ENCODE results near the gene CHSY1. TPM values are rescaled to one million over a fixed set of nuclear protein-coding genes. Genes with fewer than 3 reads are reported as not detected.
"Not testable (repeated sequence)": the region's sequence is repeated elsewhere in the genome, so short reads cannot be mapped to it uniquely, and the experiment has no call there.

Gene CHSY1
- total and polyA plus RNA-seq, 5 donors from 2014 or later: 2.4 to 24.8 (median 2.8) TPM

GRCh38 chr15:101287342-101287741 lies 35.5 kb upstream of the CHSY1 start:
- H3K4me1 ChIP-seq (ENCODE audit: control insufficient read depth, insufficient read depth, low read length, poor library complexity, severe bottlenecking): peaks cover 15% of the 10 kb centered on the region
- H3K4me3 ChIP-seq (ENCODE audit: low read depth, low read length); H3K9me3 ChIP-seq (ENCODE audit: control insufficient read depth in 2 of 2, low read length in 2 of 2); H3K27me3 ChIP-seq (ENCODE audit: control insufficient read depth, insufficient read depth, low read length); H3K9me3 Mint-ChIP-seq; ATAC-seq (ENCODE audit: low read depth in 2 of 2); DNase-seq; H3K27ac ChIP-seq (ENCODE audit: insufficient read depth, low read length, poor library complexity, severe bottlenecking); H3K27me3 Mint-ChIP-seq: not testable (repeated sequence)
- H3K4me1 Mint-ChIP-seq: peaks cover 15 to 48% (median 35%) of the 10 kb centered on the region in 4 donors
- H3K4me3 Mint-ChIP-seq: peak overlapping the region in 1 of 4 donors; percentile 33
- H3K36me3 Mint-ChIP-seq: peaks cover 55% of the 10 kb centered on the region
- peaks cover 70% of the 10 kb centered on the region for H3K36me3 ChIP-seq (ENCODE audit: control insufficient read depth, insufficient read depth, low read length)
- H3K27ac Mint-ChIP-seq: peak overlapping the region in 2 of 3 donors; percentile 35 to 69

- Mint-ChIP-seq H3K27ac (peak overlapping the region in 2 of 3 donors; percentile 13 to 43), H3K4me1 (peaks cover 11 to 40% (median 31%) of the 10 kb centered on the region in 4 donors), H3K9me3 (no peaks in the 10 kb centered on the region), H3K4me3 (peak overlapping the region in 2 of 4 donors; percentile 4 to 29), H3K36me3 (peaks cover 58% of the 10 kb centered on the region), H3K27me3 (no peaks in the 10 kb centered on the region)
- Histone ChIP-seq H3K4me1 (ENCODE audit: control insufficient read depth, insufficient read depth, low read length, poor library complexity, severe bottlenecking) (peaks cover 8% of the 10 kb centered on the region), H3K36me3 (ENCODE audit: control insufficient read depth, insufficient read depth, low read length) (peaks cover 73% of the 10 kb centered on the region), H3K27ac (ENCODE audit: insufficient read depth, low read length, poor library complexity, severe bottlenecking) (peak overlapping the region; percentile 2), H3K9me3 (ENCODE audit: control insufficient read depth in 2 of 2, low read length in 2 of 2) (no peaks in the 10 kb centered on the region), H3K4me3 (ENCODE audit: low read depth, low read length) (no peak overlapping the region), H3K27me3 (ENCODE audit: control insufficient read depth, insufficient read depth, low read length) (no peaks in the 10 kb centered on the region)
- no peak for DNase-seq
- ATAC-seq (ENCODE audit: low read depth in 2 of 2): no peak
Observed at GRCh38 chr15:101286471-101287114, 34.7 kb upstream of the CHSY1 start.

- H3K4me3 ChIP-seq (ENCODE audit: low read depth, low read length): no peak overlapping the region
- H3K27ac ChIP-seq (ENCODE audit: insufficient read depth, low read length, poor library complexity, severe bottlenecking): no peak overlapping the region
- Mint-ChIP-seq H3K27ac (no peak overlapping the region), H3K9me3 (no peaks in the 10 kb centered on the region), H3K36me3 (peaks cover 57% of the 10 kb centered on the region), H3K4me1 (peaks cover 5 to 30% (median 16%) of the 10 kb centered on the region in 4 donors), H3K4me3 (peak overlapping the region in 1 of 4 donors; percentile 63), H3K27me3 (no peaks in the 10 kb centered on the region)
- no peaks in the 10 kb centered on the region for H3K9me3 ChIP-seq (ENCODE audit: control insufficient read depth in 2 of 2, low read length in 2 of 2)
- H3K27me3 ChIP-seq (ENCODE audit: control insufficient read depth, insufficient read depth, low read length): no peaks in the 10 kb centered on the region
- DNase-seq: no peak
- no peak for ATAC-seq (ENCODE audit: low read depth in 2 of 2)
- H3K4me1 ChIP-seq (ENCODE audit: control insufficient read depth, insufficient read depth, low read length, poor library complexity, severe bottlenecking): peaks cover 6% of the 10 kb centered on the region
- peaks cover 75% of the 10 kb centered on the region for H3K36me3 ChIP-seq (ENCODE audit: control insufficient read depth, insufficient read depth, low read length)
Observed at GRCh38 chr15:101283931-101284330, 32.1 kb upstream of the CHSY1 start.

GRCh38 chr15:101280007-101280406 lies 28.2 kb upstream of the CHSY1 start:
- Mint-ChIP-seq H3K9me3 (peaks cover 0 to 2% (median 0%) of the 10 kb centered on the region in 7 donors), H3K27me3 (peaks cover 4% of the 10 kb centered on the region), H3K27ac (peak overlapping the region in 1 of 3 donors; percentile 20), H3K4me1 (peaks cover 6 to 27% (median 20%) of the 10 kb centered on the region in 4 donors), H3K36me3 (peaks cover 36% of the 10 kb centered on the region), H3K4me3 (peak overlapping the region in 2 of 4 donors; percentile 61 to 70)
- Histone ChIP-seq H3K27me3 (ENCODE audit: control insufficient read depth, insufficient read depth, low read length) (no peaks in the 10 kb centered on the region), H3K4me3 (ENCODE audit: low read depth, low read length) (no peak overlapping the region), H3K36me3 (ENCODE audit: control insufficient read depth, insufficient read depth, low read length) (peaks cover 44% of the 10 kb centered on the region), H3K27ac (ENCODE audit: insufficient read depth, low read length, poor library complexity, severe bottlenecking) (no peak overlapping the region), H3K4me1 (ENCODE audit: control insufficient read depth, insufficient read depth, low read length, poor library complexity, severe bottlenecking) (peaks cover 15% of the 10 kb centered on the region), H3K9me3 (ENCODE audit: control insufficient read depth in 2 of 2, low read length in 2 of 2) (no peaks in the 10 kb centered on the region)
- no peak for ATAC-seq (ENCODE audit: low read depth in 2 of 2)
- no peak for DNase-seq

- Mint-ChIP-seq H3K36me3 (peaks cover 46% of the 10 kb centered on the region), H3K27me3 (peaks cover 4% of the 10 kb centered on the region), H3K27ac (peak overlapping the region; percentile 86 to 94 (median 89)), H3K9me3 (peaks cover 0 to 2% (median 0%) of the 10 kb centered on the region in 7 donors), H3K4me1 (peaks cover 9 to 36% (median 24%) of the 10 kb centered on the region in 4 donors), H3K4me3 (peak overlapping the region; percentile 89 to 97 (median 93))
- DNase-seq (no peak), ATAC-seq (ENCODE audit: low read depth in 2 of 2) (no peak)
- Histone ChIP-seq H3K4me1 (ENCODE audit: control insufficient read depth, insufficient read depth, low read length, poor library complexity, severe bottlenecking) (peaks cover 15% of the 10 kb centered on the region), H3K36me3 (ENCODE audit: control insufficient read depth, insufficient read depth, low read length) (peaks cover 45% of the 10 kb centered on the region), H3K27me3 (ENCODE audit: control insufficient read depth, insufficient read depth, low read length) (no peaks in the 10 kb centered on the region), H3K27ac (ENCODE audit: insufficient read depth, low read length, poor library complexity, severe bottlenecking) (peak overlapping the region; percentile 71), H3K9me3 (ENCODE audit: control insufficient read depth in 2 of 2, low read length in 2 of 2) (no peaks in the 10 kb centered on the region), H3K4me3 (ENCODE audit: low read depth, low read length) (peak overlapping the region; percentile 68)
Observed at GRCh38 chr15:101277943-101278564, 26.2 kb upstream of the CHSY1 start.

- Histone ChIP-seq H3K27me3 (ENCODE audit: control insufficient read depth, insufficient read depth, low read length) (no peaks in the 10 kb centered on the region), H3K9me3 (ENCODE audit: control insufficient read depth in 2 of 2, low read length in 2 of 2) (no peaks in the 10 kb centered on the region), H3K4me1 (ENCODE audit: control insufficient read depth, insufficient read depth, low read length, poor library complexity, severe bottlenecking) (peaks cover 15% of the 10 kb centered on the region), H3K36me3 (ENCODE audit: control insufficient read depth, insufficient read depth, low read length) (peaks cover 45% of the 10 kb centered on the region), H3K4me3 (ENCODE audit: low read depth, low read length) (peak within 1 kb of the TSS; percentile 90), H3K27ac (ENCODE audit: insufficient read depth, low read length, poor library complexity, severe bottlenecking) (peak within 1 kb of the TSS; percentile 71)
- peaks cover 46% of the 10 kb centered on the region for H3K36me3 Mint-ChIP-seq
- peaks cover 9 to 36% (median 23%) of the 10 kb centered on the region in 4 donors for H3K4me1 Mint-ChIP-seq
- ATAC-seq (ENCODE audit: low read depth in 2 of 2) (peak; percentile 96), DNase-seq (peak; percentile 84 to 89 (median 85))
- H3K4me3 Mint-ChIP-seq: peak within 1 kb of the TSS; percentile 94 to 97 (median 96)
- peaks cover 4% of the 10 kb centered on the region for H3K27me3 Mint-ChIP-seq
- peak within 1 kb of the TSS; percentile 86 to 98 (median 97) for H3K27ac Mint-ChIP-seq
- peaks cover 0 to 2% (median 0%) of the 10 kb centered on the region in 7 donors for H3K9me3 Mint-ChIP-seq
Observed at GRCh38 chr15:101277038-101277822, 25.4 kb upstream of the CHSY1 start, which contains the start of gene SELENOS. SELENOS (minus strand) TSS chr15:101277485; CDS start chr15:101277417, 68 bp downstream.

- Histone ChIP-seq H3K36me3 (ENCODE audit: control insufficient read depth, insufficient read depth, low read length) (peaks cover 45% of the 10 kb centered on the region), H3K27me3 (ENCODE audit: control insufficient read depth, insufficient read depth, low read length) (no peaks in the 10 kb centered on the region), H3K9me3 (ENCODE audit: control insufficient read depth in 2 of 2, low read length in 2 of 2) (no peaks in the 10 kb centered on the region), H3K27ac (ENCODE audit: insufficient read depth, low read length, poor library complexity, severe bottlenecking) (peak overlapping the region; percentile 71), H3K4me3 (ENCODE audit: low read depth, low read length) (peak overlapping the region; percentile 90), H3K4me1 (ENCODE audit: control insufficient read depth, insufficient read depth, low read length, poor library complexity, severe bottlenecking) (peaks cover 15% of the 10 kb centered on the region)
- Mint-ChIP-seq H3K27me3 (peaks cover 4% of the 10 kb centered on the region), H3K36me3 (peaks cover 43% of the 10 kb centered on the region), H3K4me1 (peaks cover 9 to 36% (median 22%) of the 10 kb centered on the region in 4 donors), H3K27ac (peak overlapping the region; percentile 85 to 98 (median 97)), H3K4me3 (peak overlapping the region; percentile 94 to 97 (median 96)), H3K9me3 (peaks cover 0 to 2% (median 0%) of the 10 kb centered on the region in 7 donors)
- peak in 1 of 2 donors; percentile 8 for ATAC-seq (ENCODE audit: low read depth in 2 of 2)
- DNase-seq: peak in 1 of 3 donors; percentile 47
Observed at GRCh38 chr15:101276501-101277037, 24.7 kb upstream of the CHSY1 start.

All from CD4-positive, CD25-positive, alpha-beta regulatory T cell (primary cell).